Ovary (tissue), 3 donors: Measurements from ENCODE around the gene COPE.

ENCODE experiments used
- EP300 ChIP-seq: sonication (generic); formaldehyde crosslinking; IDR thresholded peaks from one replicate; pipeline ENCODE4 v1.6.1; 2017; ENCODE audit warnings: antibody characterized with exemption
- POLR2A ChIP-seq: fragments of 450-650 bp; IDR thresholded peaks from one replicate; pipeline ENCODE4 v1.6.1; 2017; ENCODE audit warnings: antibody characterized with exemption, mild to moderate bottlenecking, moderate library complexity
- TF ChIP-seq, protein P1 (sequence below), 3 donors: fragments of 450-650 bp in 2 of 3; fragments of 200-600 bp in 1 of 3; IDR thresholded peaks; one replicate each; pipeline versions ENCODE4 v1.5.1 to v1.8.0; 2016 to 2022; ENCODE audit warnings: antibody characterized with exemption in 3 of 3, mild to moderate bottlenecking in 1 of 3
- donor health status: DM: no; HTN: no; CAD: no.

DNA sequence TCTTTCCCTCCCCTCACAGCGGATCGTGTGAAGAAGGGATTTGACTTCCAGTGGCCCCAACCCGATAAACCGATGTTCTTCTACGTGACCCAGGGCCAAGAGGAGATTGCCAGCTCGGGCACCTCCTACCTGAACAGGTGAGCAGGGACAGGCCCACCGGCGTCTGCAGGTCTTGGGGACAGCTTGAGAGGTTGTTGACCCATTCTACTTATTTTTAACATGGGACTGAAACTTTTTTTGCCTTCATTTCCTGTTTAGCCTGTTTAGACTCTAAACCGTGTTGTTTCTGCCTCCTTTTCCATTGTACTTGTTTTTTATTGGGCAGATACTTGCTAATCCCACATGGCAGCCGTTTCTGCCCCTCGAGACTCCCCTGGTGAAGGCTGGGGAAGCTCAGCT is 58.9 kb downstream of the COPE start:
- TF ChIP-seq, protein P1, sequence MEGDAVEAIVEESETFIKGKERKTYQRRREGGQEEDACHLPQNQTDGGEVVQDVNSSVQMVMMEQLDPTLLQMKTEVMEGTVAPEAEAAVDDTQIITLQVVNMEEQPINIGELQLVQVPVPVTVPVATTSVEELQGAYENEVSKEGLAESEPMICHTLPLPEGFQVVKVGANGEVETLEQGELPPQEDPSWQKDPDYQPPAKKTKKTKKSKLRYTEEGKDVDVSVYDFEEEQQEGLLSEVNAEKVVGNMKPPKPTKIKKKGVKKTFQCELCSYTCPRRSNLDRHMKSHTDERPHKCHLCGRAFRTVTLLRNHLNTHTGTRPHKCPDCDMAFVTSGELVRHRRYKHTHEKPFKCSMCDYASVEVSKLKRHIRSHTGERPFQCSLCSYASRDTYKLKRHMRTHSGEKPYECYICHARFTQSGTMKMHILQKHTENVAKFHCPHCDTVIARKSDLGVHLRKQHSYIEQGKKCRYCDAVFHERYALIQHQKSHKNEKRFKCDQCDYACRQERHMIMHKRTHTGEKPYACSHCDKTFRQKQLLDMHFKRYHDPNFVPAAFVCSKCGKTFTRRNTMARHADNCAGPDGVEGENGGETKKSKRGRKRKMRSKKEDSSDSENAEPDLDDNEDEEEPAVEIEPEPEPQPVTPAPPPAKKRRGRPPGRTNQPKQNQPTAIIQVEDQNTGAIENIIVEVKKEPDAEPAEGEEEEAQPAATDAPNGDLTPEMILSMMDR (IDR thresholded peaks at IDR 0.05), result no peak
- no peak for TF ChIP-seq POLR2A
- no peak for TF ChIP-seq EP300
